GM10266 (cell line): ENCODE measurements around the gene SORCS3.
"Not testable (repeated sequence)": the region's sequence is repeated elsewhere in the genome, so short reads cannot be mapped to it uniquely, and the experiment has no call there.

Experiments used
- DNase-seq: peaks from one replicate; pipeline ENCODE4 v3.0.0; 2012; ENCODE audit errors: extremely low spot score
- TF ChIP-seq, protein P1 (sequence below): IDR thresholded peaks from 2 replicates; pipeline ENCODE4 v1.5.1; 2012; ENCODE audit warnings: mild to moderate bottlenecking, low read depth; ENCODE audit not compliant: control insufficient read depth, insufficient read depth; ENCODE audit errors: missing control alignments

The SORCS3 gene

DNA sequence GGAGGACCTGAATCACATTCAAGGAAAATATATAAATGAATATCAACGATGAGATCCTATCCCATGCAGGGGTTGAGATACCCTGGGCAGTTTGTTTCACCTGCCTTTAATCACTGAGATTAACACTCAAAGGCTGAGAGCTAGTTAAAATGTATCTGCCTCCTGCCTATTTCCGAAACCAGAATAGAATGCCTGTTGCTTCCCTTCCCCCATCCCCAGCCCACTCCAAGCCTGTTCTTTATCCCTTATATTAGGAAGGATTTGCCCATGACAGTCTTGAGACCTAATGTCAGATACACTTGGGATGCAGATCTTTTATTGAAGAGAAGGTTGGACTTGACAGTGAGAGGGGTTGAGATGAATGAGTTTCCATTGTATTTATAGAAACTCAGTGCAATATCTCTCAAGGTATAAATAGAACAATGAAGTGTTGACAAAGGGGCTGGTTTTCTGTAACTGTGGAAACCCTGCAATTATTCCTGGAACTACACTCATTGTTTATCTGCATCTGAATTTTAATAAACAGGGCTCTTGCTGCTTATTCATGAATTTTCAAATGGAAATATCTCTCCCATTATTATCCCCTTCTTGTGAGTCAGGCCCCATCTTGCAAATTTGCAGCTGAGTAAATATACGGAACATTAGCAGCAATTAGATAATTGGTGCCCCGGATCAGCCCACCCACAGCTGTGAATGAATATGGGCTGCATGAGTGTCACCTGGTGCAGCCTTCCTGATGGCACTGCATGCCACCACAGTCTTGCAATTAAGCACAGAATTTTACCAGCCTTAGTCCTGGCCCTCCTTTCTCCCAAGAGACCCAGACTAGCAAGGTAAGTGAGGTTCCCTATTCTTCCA is 66.7 kb downstream of the SORCS3 start:
- TF ChIP-seq, protein P1, sequence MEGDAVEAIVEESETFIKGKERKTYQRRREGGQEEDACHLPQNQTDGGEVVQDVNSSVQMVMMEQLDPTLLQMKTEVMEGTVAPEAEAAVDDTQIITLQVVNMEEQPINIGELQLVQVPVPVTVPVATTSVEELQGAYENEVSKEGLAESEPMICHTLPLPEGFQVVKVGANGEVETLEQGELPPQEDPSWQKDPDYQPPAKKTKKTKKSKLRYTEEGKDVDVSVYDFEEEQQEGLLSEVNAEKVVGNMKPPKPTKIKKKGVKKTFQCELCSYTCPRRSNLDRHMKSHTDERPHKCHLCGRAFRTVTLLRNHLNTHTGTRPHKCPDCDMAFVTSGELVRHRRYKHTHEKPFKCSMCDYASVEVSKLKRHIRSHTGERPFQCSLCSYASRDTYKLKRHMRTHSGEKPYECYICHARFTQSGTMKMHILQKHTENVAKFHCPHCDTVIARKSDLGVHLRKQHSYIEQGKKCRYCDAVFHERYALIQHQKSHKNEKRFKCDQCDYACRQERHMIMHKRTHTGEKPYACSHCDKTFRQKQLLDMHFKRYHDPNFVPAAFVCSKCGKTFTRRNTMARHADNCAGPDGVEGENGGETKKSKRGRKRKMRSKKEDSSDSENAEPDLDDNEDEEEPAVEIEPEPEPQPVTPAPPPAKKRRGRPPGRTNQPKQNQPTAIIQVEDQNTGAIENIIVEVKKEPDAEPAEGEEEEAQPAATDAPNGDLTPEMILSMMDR = no peak
- DNase-seq = no peak

DNA sequence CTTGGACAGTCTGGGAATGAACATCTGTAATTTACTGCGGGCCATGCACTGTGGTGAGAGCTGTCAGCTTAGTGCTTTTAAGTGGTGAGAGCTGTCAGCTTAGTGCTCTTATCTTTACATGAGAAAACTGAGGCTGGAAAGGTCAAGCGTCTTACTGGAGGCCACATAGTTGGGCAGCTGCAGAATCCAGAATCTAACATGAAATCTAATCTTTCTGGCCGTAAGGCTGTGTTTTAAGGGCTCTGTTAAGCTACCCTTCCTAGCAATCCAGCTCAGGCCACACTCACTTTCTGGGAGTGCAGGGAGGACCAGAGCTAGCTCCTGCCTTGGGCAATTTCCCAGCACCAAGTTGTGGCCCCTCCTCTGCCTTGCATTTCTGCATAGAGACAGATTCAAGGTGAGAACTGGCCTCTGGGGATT is 70.2 kb downstream of the SORCS3 start:
- TF ChIP-seq, protein P1 = no peak

DNA sequence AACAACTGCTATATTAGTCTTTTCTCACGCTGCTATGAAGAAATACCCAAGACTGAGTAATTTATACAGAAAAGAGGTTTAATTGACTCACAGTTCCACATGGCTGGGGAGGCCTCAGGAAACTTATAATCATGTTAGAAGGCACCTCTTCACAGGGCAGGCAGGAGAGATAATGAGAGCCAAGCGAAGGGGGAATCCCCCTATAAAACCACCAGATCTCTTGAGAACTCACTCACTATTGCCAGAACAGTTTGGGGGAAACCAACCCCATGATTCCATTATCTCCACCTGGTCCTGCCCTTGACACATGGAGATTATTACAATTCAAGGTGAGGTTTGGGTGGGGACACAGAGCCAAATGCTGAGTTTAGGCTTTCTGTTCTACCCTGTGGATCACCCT is 89.5 kb downstream of the SORCS3 start:
- not testable (repeated sequence) for DNase-seq

More for the DNA sequence above, 70.2 kb downstream of the SORCS3 start:
- no peak for DNase-seq

GRCh38 chr10:104731192-104731591 is 90.1 kb downstream of the SORCS3 start:
- no peak for DNase-seq
- TF ChIP-seq, protein P1 = no peak

DNA sequence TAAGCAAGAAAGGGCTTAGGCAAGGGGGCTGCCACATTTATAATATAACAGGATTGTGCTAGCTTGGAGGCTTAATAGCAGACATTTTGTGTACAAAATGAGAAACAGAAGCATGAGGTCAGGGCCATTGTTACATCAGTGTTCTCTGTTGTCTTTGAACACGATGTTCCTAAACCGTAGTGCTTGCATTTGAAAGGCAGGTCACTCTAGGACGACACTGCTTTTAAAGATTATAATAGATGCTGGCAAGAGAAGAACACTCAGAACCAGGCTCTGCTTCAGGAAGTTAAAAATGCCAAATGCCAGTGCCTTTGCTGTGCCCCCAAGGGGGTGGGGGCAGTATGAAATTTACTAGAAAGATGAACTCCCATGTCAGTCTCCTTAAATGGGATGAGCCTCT is 91.1 kb downstream of the SORCS3 start:
- DNase-seq = no peak
- TF ChIP-seq, protein P1 = no peak

- TF ChIP-seq, protein P1 = no peak
Observed at GRCh38 chr10:104734433-104734832, 93.3 kb downstream of the SORCS3 start.

DNA sequence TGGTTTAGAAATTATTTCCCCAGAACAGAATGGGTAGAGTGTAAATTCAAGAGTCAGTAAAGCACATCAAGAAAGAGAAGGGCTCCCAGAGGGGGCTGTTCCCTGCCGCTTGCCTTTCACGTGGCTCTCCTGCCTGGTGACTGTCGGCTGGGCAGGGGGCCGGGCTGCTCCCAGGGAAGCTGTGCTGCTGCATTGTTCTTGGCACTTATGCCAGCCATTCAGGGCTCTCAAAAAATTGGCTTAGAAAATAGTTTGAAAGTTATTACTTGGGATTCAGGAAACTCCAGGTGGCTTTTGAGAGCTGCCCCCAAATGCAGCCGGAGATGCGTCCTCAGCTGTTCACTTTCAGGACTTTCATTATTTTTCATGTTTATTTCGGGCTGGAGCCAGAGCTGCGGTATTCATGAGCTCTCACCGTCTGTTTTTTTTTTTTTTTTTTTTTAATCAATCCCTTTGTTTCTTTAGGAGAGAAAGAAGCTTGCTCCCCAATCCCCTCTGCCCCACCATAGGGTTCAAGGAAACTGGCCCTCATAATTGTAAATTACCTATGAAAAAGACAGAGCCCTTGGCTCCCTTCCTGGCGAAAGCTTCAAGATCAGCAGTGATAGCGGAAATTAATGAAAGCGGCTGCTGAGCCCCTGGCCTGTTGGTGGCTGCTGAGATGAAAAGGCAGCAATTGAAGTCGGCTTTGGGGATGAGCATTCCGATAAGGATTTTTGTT is 94.1 kb downstream of the SORCS3 start:
- no peak for DNase-seq

More at GRCh38 chr10:104734433-104734832, 93.3 kb downstream of the SORCS3 start:
- no peak for DNase-seq

More for the DNA sequence above, 94.1 kb downstream of the SORCS3 start:
- TF ChIP-seq, protein P1 = no peak
